Mesothelial cell of epicardium (in vitro differentiated cells): ENCODE data around the gene IL23R. TPM values are rescaled to one million over a fixed set of nuclear protein-coding genes. Genes with fewer than 3 reads are reported as not detected.

Source experiments
- DNase-seq, 2 experiments: peaks; one replicate each; pipeline ENCODE4 v3.0.0; 2021; ENCODE audit warnings: low spot score in 2 of 2; ENCODE audit not compliant: unreplicated experiment in 2 of 2
- H3K27ac Mint-ChIP-seq: 2 replicates; pipeline ENCODE4 v1.8.0; 2021; ENCODE audit warnings: mixed read lengths
- H3K27me3 Mint-ChIP-seq: 2 replicates; pipeline ENCODE4 v1.8.0; 2021; ENCODE audit warnings: low read depth, mixed read lengths
- H3K36me3 Mint-ChIP-seq: 2 replicates; pipeline ENCODE4 v1.8.0; 2021; ENCODE audit warnings: mixed read lengths
- H3K4me1 Mint-ChIP-seq: 2 replicates; pipeline ENCODE4 v1.8.0; 2021; ENCODE audit warnings: mixed read lengths
- H3K4me3 Mint-ChIP-seq: 2 replicates; pipeline ENCODE4 v1.8.0; 2021; ENCODE audit warnings: mild to moderate bottlenecking, moderate library complexity, mixed read lengths
- H3K9me3 Mint-ChIP-seq: 2 replicates; pipeline ENCODE4 v1.8.0; 2021; ENCODE audit warnings: mixed read lengths
- CTCF ChIP-seq: fragments of 200-600 bp; sonication (generic); IDR thresholded peaks from one replicate; pipeline ENCODE4 v1.5.0; 2021; ENCODE audit warnings: antibody characterized with exemption; ENCODE audit not compliant: unreplicated experiment
- total RNA-seq: library from RNA; stranded (reverse); gene quantifications from 3 replicates; pipeline ENCODE4 v1.2.1, GENCODE V29; 2021

IL23R gene
- total RNA-seq, 1 donor from 2014 or later, result 0.09 TPM

- TF ChIP-seq CTCF, result no peak
- H3K4me1 Mint-ChIP-seq, result no peaks in the 10 kb centered on the region
These were observed 50.1 kb downstream of the IL23R start for GRCh38 chr1:67216401-67216800.

GRCh38 chr1:67217417-67217816, 51.2 kb downstream of the IL23R start:
- no peak for DNase-seq
- Mint-ChIP-seq H3K4me3 (no peak overlapping the region), H3K36me3 (no peaks in the 10 kb centered on the region), H3K4me1 (no peaks in the 10 kb centered on the region), H3K9me3 (no peaks in the 10 kb centered on the region), H3K27ac (no peak overlapping the region), H3K27me3 (no peaks in the 10 kb centered on the region)
- TF ChIP-seq CTCF, result no peak

More at GRCh38 chr1:67216401-67216800, 50.1 kb downstream of the IL23R start:
- no peak overlapping the region for H3K4me3 Mint-ChIP-seq
- no peak overlapping the region for H3K27ac Mint-ChIP-seq
- no peaks in the 10 kb centered on the region for H3K9me3 Mint-ChIP-seq
- no peaks in the 10 kb centered on the region for H3K27me3 Mint-ChIP-seq
- no peaks in the 10 kb centered on the region for H3K36me3 Mint-ChIP-seq
- DNase-seq, result no peak

GRCh38 chr1:67217938-67218337, 51.7 kb downstream of the IL23R start:
- no peak for DNase-seq
- Mint-ChIP-seq H3K27ac (no peak overlapping the region), H3K4me1 (no peaks in the 10 kb centered on the region), H3K4me3 (no peak overlapping the region), H3K36me3 (no peaks in the 10 kb centered on the region), H3K9me3 (no peaks in the 10 kb centered on the region), H3K27me3 (no peaks in the 10 kb centered on the region)
- no peak for TF ChIP-seq CTCF

- H3K4me3 Mint-ChIP-seq, result no peak overlapping the region
- no peak for TF ChIP-seq CTCF
- no peaks in the 10 kb centered on the region for H3K27me3 Mint-ChIP-seq
- H3K4me1 Mint-ChIP-seq, result no peaks in the 10 kb centered on the region
- DNase-seq, result no peak
- peaks cover 16% of the 10 kb centered on the region for H3K9me3 Mint-ChIP-seq
- H3K27ac Mint-ChIP-seq, result no peak overlapping the region
- no peaks in the 10 kb centered on the region for H3K36me3 Mint-ChIP-seq
These were observed 58.6 kb downstream of the IL23R start for GRCh38 chr1:67224856-67225255.

GRCh38 chr1:67226688-67227087, 60.4 kb downstream of the IL23R start:
- Mint-ChIP-seq H3K27ac (no peak overlapping the region), H3K9me3 (peaks cover 16% of the 10 kb centered on the region), H3K27me3 (no peaks in the 10 kb centered on the region), H3K36me3 (no peaks in the 10 kb centered on the region), H3K4me3 (no peak overlapping the region), H3K4me1 (no peaks in the 10 kb centered on the region)
- no peak for TF ChIP-seq CTCF
- no peak for DNase-seq

- Mint-ChIP-seq H3K4me1 (no peaks in the 10 kb centered on the region), H3K27me3 (no peaks in the 10 kb centered on the region), H3K9me3 (peaks cover 16% of the 10 kb centered on the region), H3K36me3 (no peaks in the 10 kb centered on the region), H3K27ac (no peak overlapping the region), H3K4me3 (no peak overlapping the region)
- no peak for TF ChIP-seq CTCF
- no peak for DNase-seq
These were observed 60.9 kb downstream of the IL23R start for GRCh38 chr1:67227196-67227595.
